GM06990 (cell line): ENCODE results near the gene COL9A3.

Experiments used
- DNase-seq: peaks from one replicate; pipeline ENCODE4 v3.0.0-alpha.2; 2011; ENCODE audit not compliant: insufficient read length; ENCODE audit errors: extremely low read depth
- H3K27me3 ChIP-seq: replicated peaks from 2 replicates; pipeline ENCODE4 v1.6.0; 2011; ENCODE audit warnings: low read length; ENCODE audit not compliant: control insufficient read depth, insufficient read depth
- H3K36me3 ChIP-seq: 2 replicates; pipeline ENCODE4 v1.5.1; 2011; ENCODE audit warnings: low read length; ENCODE audit not compliant: control insufficient read depth, insufficient read depth
- H3K4me3 ChIP-seq: replicated peaks from 2 replicates; pipeline ENCODE4 v1.5.1; 2011; ENCODE audit warnings: low read depth, mild to moderate bottlenecking, control low read depth, low read length
- TF ChIP-seq, protein P1 (sequence below): IDR thresholded peaks from 2 replicates; pipeline ENCODE4 v1.5.1; 2011; ENCODE audit warnings: low read length, control low read depth, mild to moderate bottlenecking, inconsistent platforms; ENCODE audit not compliant: insufficient read depth, poor library complexity, severe bottlenecking

Gene COL9A3

DNA sequence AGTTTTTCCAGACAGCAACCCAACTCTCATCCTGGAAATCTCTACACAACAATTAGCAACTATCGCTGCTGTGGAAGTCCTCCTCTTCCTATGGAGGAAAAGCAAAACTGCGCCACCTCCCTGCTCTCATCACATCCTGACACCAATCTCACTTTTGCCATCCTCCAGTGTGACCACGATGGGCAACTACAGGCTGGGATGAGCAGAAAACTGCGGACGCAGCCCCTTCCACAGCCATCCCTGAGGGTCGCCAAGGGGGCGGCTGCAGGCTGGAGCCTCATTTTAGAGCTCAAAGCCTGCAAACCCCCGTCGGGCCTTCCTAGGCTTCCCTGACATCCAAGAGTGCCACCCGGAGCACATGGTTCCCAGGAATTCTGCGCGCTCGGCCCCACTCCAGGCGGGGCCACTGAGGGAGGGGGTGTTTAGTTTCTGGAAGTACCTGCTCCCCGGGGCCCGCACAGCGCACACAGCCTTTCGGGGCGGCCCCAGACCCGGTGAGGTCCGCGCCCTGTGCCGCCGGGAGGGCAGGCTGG, 43.6 kb downstream of the COL9A3 start:
- Histone ChIP-seq H3K27me3 (no peaks in the 10 kb centered on the region), H3K36me3 (peaks cover 3% of the 10 kb centered on the region; the same call in 1 of the 2 replicates), H3K4me3 (peak overlapping the region; percentile 23)
- no peak for DNase-seq
- TF ChIP-seq, protein P1, sequence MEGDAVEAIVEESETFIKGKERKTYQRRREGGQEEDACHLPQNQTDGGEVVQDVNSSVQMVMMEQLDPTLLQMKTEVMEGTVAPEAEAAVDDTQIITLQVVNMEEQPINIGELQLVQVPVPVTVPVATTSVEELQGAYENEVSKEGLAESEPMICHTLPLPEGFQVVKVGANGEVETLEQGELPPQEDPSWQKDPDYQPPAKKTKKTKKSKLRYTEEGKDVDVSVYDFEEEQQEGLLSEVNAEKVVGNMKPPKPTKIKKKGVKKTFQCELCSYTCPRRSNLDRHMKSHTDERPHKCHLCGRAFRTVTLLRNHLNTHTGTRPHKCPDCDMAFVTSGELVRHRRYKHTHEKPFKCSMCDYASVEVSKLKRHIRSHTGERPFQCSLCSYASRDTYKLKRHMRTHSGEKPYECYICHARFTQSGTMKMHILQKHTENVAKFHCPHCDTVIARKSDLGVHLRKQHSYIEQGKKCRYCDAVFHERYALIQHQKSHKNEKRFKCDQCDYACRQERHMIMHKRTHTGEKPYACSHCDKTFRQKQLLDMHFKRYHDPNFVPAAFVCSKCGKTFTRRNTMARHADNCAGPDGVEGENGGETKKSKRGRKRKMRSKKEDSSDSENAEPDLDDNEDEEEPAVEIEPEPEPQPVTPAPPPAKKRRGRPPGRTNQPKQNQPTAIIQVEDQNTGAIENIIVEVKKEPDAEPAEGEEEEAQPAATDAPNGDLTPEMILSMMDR = no peak

- DNase-seq = peak; percentile 62
- peak overlapping the region; percentile 66 for H3K4me3 ChIP-seq
- TF ChIP-seq, protein P1 = no peak
- no peaks in the 10 kb centered on the region for H3K27me3 ChIP-seq
- H3K36me3 ChIP-seq = peaks cover 3% of the 10 kb centered on the region; the same call in 1 of the 2 replicates
Observed at GRCh38 chr20:62860924-62861691, 44.3 kb downstream of the COL9A3 start.

- peak; percentile 83 for DNase-seq
- Histone ChIP-seq H3K36me3 (peaks cover under 1% of the 10 kb centered on the region; the same call in 1 of the 2 replicates), H3K27me3 (no peaks in the 10 kb centered on the region), H3K4me3 (peak within 1 kb of the TSS; percentile 66)
- TF ChIP-seq, protein P1 = no peak
Observed at GRCh38 chr20:62861726-62862336, 45.0 kb downstream of the COL9A3 start, which contains the start of gene TCFL5. TSS of gene TCFL5 (minus strand) at chr20:62861822. CDS start at chr20:62861670, 152 bp downstream.

- Histone ChIP-seq H3K27me3 (no peaks in the 10 kb centered on the region), H3K4me3 (no peak overlapping the region), H3K36me3 (no peaks in the 10 kb centered on the region)
- no peak for DNase-seq
- TF ChIP-seq, protein P1 = no peak
Observed at GRCh38 chr20:62864207-62864606, 47.4 kb downstream of the COL9A3 start.

GRCh38 chr20:62872184-62872847, 55.5 kb downstream of the COL9A3 start:
- Histone ChIP-seq H3K36me3 (no peaks in the 10 kb centered on the region), H3K4me3 (no peak overlapping the region), H3K27me3 (no peaks in the 10 kb centered on the region; the same call in 1 of the 2 replicates)
- TF ChIP-seq, protein P1 = no peak
- DNase-seq = no peak
